Transverse colon (tissue), 3 donors: ENCODE data around the gene MOCS3.

ENCODE experiments used
- POLR2A ChIP-seq: fragments of 450-650 bp; IDR thresholded peaks from one replicate; pipeline ENCODE4 v1.6.1; 2016; ENCODE audit warnings: antibody characterized with exemption, mild to moderate bottlenecking, moderate library complexity
- TF ChIP-seq, protein P1 (sequence below), 5 experiments: fragments of 200-600 bp in 3 of 5; fragments of 450-650 bp in 2 of 5; sonication (generic) in 3 of 5; IDR thresholded peaks; 1 replicate in 2 of 5; 2 replicates in 3 of 5; pipeline ENCODE4 v1.5.1; 2016 to 2017; ENCODE audit warnings: antibody characterized with exemption in 5 of 5, inconsistent platforms in 3 of 5, mild to moderate bottlenecking in 2 of 5, moderate library complexity in 1 of 5

DNA sequence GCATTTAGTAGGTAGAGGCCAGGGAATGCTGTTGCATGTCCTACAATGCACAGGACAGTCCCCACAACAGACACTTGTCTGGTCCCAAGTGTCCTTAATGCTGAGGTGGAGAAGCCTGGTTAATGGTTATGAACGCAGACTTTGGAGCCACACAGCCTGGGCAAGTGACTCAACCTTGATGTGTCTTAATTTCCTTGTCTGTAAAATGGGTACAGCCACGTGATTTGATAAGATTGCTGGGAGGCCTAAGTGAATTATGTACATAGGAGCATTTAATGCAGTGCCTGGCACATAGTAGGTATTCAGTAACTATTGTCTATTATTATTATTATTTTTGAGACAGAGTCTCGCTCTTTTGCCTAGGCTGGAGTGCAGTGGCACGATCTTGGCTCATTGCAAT is 52.9 kb downstream of the MOCS3 start:
- TF ChIP-seq, protein P1, sequence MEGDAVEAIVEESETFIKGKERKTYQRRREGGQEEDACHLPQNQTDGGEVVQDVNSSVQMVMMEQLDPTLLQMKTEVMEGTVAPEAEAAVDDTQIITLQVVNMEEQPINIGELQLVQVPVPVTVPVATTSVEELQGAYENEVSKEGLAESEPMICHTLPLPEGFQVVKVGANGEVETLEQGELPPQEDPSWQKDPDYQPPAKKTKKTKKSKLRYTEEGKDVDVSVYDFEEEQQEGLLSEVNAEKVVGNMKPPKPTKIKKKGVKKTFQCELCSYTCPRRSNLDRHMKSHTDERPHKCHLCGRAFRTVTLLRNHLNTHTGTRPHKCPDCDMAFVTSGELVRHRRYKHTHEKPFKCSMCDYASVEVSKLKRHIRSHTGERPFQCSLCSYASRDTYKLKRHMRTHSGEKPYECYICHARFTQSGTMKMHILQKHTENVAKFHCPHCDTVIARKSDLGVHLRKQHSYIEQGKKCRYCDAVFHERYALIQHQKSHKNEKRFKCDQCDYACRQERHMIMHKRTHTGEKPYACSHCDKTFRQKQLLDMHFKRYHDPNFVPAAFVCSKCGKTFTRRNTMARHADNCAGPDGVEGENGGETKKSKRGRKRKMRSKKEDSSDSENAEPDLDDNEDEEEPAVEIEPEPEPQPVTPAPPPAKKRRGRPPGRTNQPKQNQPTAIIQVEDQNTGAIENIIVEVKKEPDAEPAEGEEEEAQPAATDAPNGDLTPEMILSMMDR (IDR thresholded peaks at IDR 0.05) = no peak
- no peak for TF ChIP-seq POLR2A
